Muscle layer of duodenum (tissue), 2 donors: ENCODE results near the gene TTC4.

Source experiments
- H3K27ac ChIP-seq: one replicate; pipeline ENCODE4 v1.7.0; 2013; ENCODE audit warnings: mild to moderate bottlenecking, low read length
- H3K27me3 ChIP-seq: one replicate; pipeline ENCODE4 v1.7.0; 2013; ENCODE audit warnings: low read depth, mild to moderate bottlenecking, control low read depth, low read length
- H3K36me3 ChIP-seq, 2 donors: one replicate each; pipeline ENCODE4 v1.7.0; 2013; ENCODE audit warnings: low read length in 2 of 2, control low read depth in 1 of 2, mild to moderate bottlenecking in 1 of 2; ENCODE audit not compliant: insufficient read depth in 2 of 2, control insufficient read depth in 1 of 2
- H3K4me1 ChIP-seq, 2 donors: one replicate each; pipeline ENCODE4 v1.7.0; 2013; ENCODE audit warnings: low read length in 2 of 2, mild to moderate bottlenecking in 2 of 2, control low read depth in 1 of 2, moderate library complexity in 1 of 2; ENCODE audit not compliant: insufficient read depth in 2 of 2, control insufficient read depth in 1 of 2
- H3K4me3 ChIP-seq, 2 donors: one replicate each; pipeline ENCODE4 v1.7.0; 2013; ENCODE audit warnings: low read length in 2 of 2, low read depth in 1 of 2, mild to moderate bottlenecking in 1 of 2
- H3K9me3 ChIP-seq, 2 donors: one replicate each; pipeline ENCODE4 v1.7.0; 2013; ENCODE audit warnings: low read length in 2 of 2, control low read depth in 1 of 2, mild to moderate bottlenecking in 1 of 2; ENCODE audit not compliant: control insufficient read depth in 1 of 2
- donor health status: healthy.

TTC4 gene

GRCh38 chr1:54685335-54685905 lies 30.2 kb upstream of the TTC4 start:
- H3K27me3 ChIP-seq = no peaks in the 10 kb centered on the region
- no peak overlapping the region for H3K27ac ChIP-seq
- H3K4me3 ChIP-seq = no peak overlapping the region
- H3K36me3 ChIP-seq = peaks cover 0 to 13% of the 10 kb centered on the region in 2 donors
- no peaks in the 10 kb centered on the region for H3K9me3 ChIP-seq
- peaks cover 0 to 3% of the 10 kb centered on the region in 2 donors for H3K4me1 ChIP-seq

DNA sequence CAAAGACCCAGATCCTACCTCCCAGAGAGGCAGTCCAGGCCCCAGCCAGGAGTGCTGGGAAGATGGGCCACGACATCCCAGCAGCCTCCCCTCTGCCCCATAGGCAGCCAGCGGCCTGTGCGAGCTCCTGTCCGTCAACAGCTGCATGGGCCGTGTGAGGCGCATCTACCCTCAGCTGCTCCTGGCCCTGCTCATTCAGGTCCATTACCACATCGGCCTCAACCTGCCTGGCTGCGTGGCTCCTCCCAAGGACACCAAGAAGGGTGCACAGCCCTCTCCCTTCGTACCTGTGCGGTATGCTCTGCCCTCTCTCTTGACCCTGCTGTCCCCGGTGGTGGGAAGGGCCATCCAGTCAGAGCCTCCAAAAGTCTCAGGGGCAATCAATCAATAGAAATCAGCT lies 29.5 kb upstream of the TTC4 start:
- Histone ChIP-seq H3K4me3 (no peak overlapping the region), H3K27ac (no peak overlapping the region), H3K4me1 (peaks cover 0 to 3% of the 10 kb centered on the region in 2 donors), H3K9me3 (no peaks in the 10 kb centered on the region), H3K27me3 (no peaks in the 10 kb centered on the region), H3K36me3 (peaks cover 0 to 13% of the 10 kb centered on the region in 2 donors)

GRCh38 chr1:54694771-54695170 lies 20.9 kb upstream of the TTC4 start:
- Histone ChIP-seq H3K4me1 (no peaks in the 10 kb centered on the region), H3K27ac (no peak overlapping the region), H3K4me3 (no peak overlapping the region), H3K36me3 (peaks cover 0 to 14% of the 10 kb centered on the region in 2 donors), H3K9me3 (no peaks in the 10 kb centered on the region), H3K27me3 (no peaks in the 10 kb centered on the region)

- H3K4me1 ChIP-seq = no peaks in the 10 kb centered on the region
- H3K4me3 ChIP-seq = no peak overlapping the region
- H3K36me3 ChIP-seq = peaks cover 0 to 18% of the 10 kb centered on the region in 2 donors
These were observed 20.4 kb upstream of the TTC4 start for GRCh38 chr1:54695221-54695620.

DNA sequence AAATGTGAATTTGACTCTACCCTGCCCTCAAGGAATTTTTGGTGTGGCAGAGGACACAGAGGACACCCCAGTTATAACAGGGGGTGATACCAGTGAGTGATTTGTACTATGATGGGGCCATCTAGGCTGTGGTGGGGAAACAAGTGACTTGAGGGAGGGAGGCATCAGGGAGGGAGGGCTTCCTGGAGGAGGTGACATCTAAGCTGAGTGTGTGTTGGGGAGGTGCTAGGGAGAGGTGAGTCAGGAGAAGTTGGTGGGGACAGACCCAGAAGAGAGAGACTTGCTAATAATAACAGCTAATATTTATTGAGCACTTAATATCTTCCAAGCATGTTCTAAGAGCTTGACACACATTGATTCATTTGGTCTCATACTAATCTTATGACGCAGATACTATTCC lies 19.9 kb upstream of the TTC4 start:
- Histone ChIP-seq H3K4me1 (no peaks in the 10 kb centered on the region), H3K36me3 (peaks cover 0 to 20% of the 10 kb centered on the region in 2 donors), H3K4me3 (no peak overlapping the region), H3K27ac (no peak overlapping the region), H3K9me3 (no peaks in the 10 kb centered on the region), H3K27me3 (no peaks in the 10 kb centered on the region)

More at GRCh38 chr1:54695221-54695620, 20.4 kb upstream of the TTC4 start:
- H3K27me3 ChIP-seq = no peaks in the 10 kb centered on the region
- no peak overlapping the region for H3K27ac ChIP-seq
- H3K9me3 ChIP-seq = no peaks in the 10 kb centered on the region

DNA sequence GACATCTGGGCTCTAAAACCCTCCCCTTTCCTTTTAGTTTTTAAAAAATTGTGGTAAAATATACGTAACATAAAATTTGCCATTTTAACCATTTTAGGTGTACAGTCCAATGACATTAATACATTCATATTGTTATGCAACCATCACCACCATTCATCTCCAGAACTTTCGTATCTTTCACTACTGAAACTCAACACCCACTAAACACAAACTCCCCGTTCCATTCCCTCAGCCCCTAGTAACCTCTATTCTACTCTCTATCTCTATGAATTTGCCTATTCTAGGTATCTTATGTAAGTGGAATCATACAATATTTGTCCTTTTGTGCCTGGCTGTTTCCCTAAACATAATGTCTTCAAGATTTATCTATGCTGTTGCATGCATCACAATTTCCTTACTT lies 19.4 kb upstream of the TTC4 start:
- Histone ChIP-seq H3K4me1 (no peaks in the 10 kb centered on the region), H3K36me3 (peaks cover 0 to 20% of the 10 kb centered on the region in 2 donors), H3K27ac (no peak overlapping the region), H3K4me3 (no peak overlapping the region), H3K27me3 (no peaks in the 10 kb centered on the region), H3K9me3 (no peaks in the 10 kb centered on the region)

- Histone ChIP-seq H3K27ac (no peak overlapping the region), H3K4me1 (no peaks in the 10 kb centered on the region), H3K4me3 (no peak overlapping the region), H3K36me3 (peaks cover 0 to 21% of the 10 kb centered on the region in 2 donors), H3K27me3 (no peaks in the 10 kb centered on the region), H3K9me3 (no peaks in the 10 kb centered on the region)
These were observed 17.8 kb upstream of the TTC4 start for GRCh38 chr1:54697896-54698295.

GRCh38 chr1:54698346-54698745 lies 17.3 kb upstream of the TTC4 start:
- Histone ChIP-seq H3K27me3 (no peaks in the 10 kb centered on the region), H3K4me1 (no peaks in the 10 kb centered on the region), H3K27ac (no peak overlapping the region), H3K4me3 (no peak overlapping the region), H3K36me3 (peaks cover 0 to 25% of the 10 kb centered on the region in 2 donors), H3K9me3 (no peaks in the 10 kb centered on the region)

- Histone ChIP-seq H3K36me3 (peaks cover 0 to 27% of the 10 kb centered on the region in 2 donors), H3K9me3 (no peaks in the 10 kb centered on the region), H3K27ac (no peak overlapping the region), H3K4me3 (no peak overlapping the region), H3K27me3 (no peaks in the 10 kb centered on the region), H3K4me1 (no peaks in the 10 kb centered on the region)
These were observed 15.6 kb upstream of the TTC4 start for GRCh38 chr1:54699936-54700525.

- Histone ChIP-seq H3K9me3 (no peaks in the 10 kb centered on the region), H3K36me3 (peaks cover 0 to 26% of the 10 kb centered on the region in 2 donors), H3K27me3 (no peaks in the 10 kb centered on the region), H3K4me3 (no peak overlapping the region), H3K4me1 (no peaks in the 10 kb centered on the region), H3K27ac (no peak overlapping the region)
These were observed 14.6 kb upstream of the TTC4 start for GRCh38 chr1:54701066-54701465.

DNA sequence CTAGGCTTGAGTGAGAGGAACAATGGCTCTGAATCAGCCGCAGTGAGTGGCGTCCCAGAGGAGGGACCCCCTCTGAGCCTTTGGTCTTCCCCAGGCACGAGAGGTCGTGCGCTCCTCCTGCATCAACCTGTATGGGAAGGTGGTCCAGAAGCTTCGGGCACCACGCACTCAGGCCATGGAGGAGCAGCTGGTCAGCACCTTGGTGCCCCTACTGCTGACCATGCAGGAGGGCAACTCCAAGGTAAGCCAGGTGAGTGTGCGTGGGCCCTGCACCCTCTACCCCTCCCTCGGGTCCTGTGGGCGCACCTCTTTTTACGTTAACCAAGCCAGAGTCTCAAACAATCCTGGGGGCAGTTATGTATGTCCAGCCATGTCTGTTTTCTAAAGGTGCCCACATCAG lies 13.7 kb upstream of the TTC4 start:
- Histone ChIP-seq H3K9me3 (no peaks in the 10 kb centered on the region), H3K27me3 (no peaks in the 10 kb centered on the region), H3K4me3 (no peak overlapping the region), H3K27ac (no peak overlapping the region), H3K36me3 (peaks cover 0 to 34% of the 10 kb centered on the region in 2 donors), H3K4me1 (no peaks in the 10 kb centered on the region)

- Histone ChIP-seq H3K4me3 (no peak overlapping the region), H3K9me3 (no peaks in the 10 kb centered on the region), H3K36me3 (peaks cover 0 to 34% of the 10 kb centered on the region in 2 donors), H3K27me3 (no peaks in the 10 kb centered on the region), H3K4me1 (no peaks in the 10 kb centered on the region), H3K27ac (no peak overlapping the region)
These were observed 12.2 kb upstream of the TTC4 start for GRCh38 chr1:54703471-54703870.
